ENCODE results near the gene NUP153.

DNA sequence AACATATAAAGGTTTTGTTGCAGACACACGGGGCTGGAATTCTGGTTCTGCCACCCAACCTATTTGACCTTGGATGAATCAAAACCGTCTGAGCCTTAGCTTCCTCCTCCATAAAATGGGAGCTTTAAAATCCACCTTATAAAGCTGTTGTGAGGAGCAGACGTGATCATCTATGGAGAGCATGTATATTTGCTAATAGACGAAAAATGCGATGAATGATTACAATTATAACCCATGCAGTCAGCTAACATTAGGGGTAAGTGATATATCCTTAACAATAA lies 586 bp upstream of the NUP153 start:
- TF ChIP-seq, protein P1, sequence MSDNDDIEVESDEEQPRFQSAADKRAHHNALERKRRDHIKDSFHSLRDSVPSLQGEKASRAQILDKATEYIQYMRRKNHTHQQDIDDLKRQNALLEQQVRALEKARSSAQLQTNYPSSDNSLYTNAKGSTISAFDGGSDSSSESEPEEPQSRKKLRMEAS (IDR thresholded peaks at IDR 0.05; ENCODE audit: low read depth, low read length) = no peak
- TF ChIP-seq, protein P2, sequence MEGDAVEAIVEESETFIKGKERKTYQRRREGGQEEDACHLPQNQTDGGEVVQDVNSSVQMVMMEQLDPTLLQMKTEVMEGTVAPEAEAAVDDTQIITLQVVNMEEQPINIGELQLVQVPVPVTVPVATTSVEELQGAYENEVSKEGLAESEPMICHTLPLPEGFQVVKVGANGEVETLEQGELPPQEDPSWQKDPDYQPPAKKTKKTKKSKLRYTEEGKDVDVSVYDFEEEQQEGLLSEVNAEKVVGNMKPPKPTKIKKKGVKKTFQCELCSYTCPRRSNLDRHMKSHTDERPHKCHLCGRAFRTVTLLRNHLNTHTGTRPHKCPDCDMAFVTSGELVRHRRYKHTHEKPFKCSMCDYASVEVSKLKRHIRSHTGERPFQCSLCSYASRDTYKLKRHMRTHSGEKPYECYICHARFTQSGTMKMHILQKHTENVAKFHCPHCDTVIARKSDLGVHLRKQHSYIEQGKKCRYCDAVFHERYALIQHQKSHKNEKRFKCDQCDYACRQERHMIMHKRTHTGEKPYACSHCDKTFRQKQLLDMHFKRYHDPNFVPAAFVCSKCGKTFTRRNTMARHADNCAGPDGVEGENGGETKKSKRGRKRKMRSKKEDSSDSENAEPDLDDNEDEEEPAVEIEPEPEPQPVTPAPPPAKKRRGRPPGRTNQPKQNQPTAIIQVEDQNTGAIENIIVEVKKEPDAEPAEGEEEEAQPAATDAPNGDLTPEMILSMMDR (IDR thresholded peaks at IDR 0.05; ENCODE audit: low read depth, low read length) = no peak
- no peak for TF ChIP-seq POLR2A (IDR thresholded peaks at IDR 0.05; ENCODE audit: extremely low read depth, insufficient read length)

All from NB4 (cell line).